Measurements from ENCODE around the gene PPP6R3.
"Not testable (repeated sequence)": the region's sequence is repeated elsewhere in the genome, so short reads cannot be mapped to it uniquely, and the experiment has no call there.

Gene PPP6R3

GRCh38 chr11:68532727-68533369 lies 72.3 kb downstream of the PPP6R3 start:
- no peak for DNase-seq

GRCh38 chr11:68533945-68534344 lies 73.4 kb downstream of the PPP6R3 start:
- DNase-seq, result no peak

GRCh38 chr11:68535098-68535497 lies 74.5 kb downstream of the PPP6R3 start:
- DNase-seq, result no peak

GRCh38 chr11:68536706-68537105 lies 76.2 kb downstream of the PPP6R3 start:
- no peak for DNase-seq

- DNase-seq, result no peak
These were observed 77.5 kb downstream of the PPP6R3 start for GRCh38 chr11:68538025-68538424.

- no peak for DNase-seq
These were observed 78.8 kb downstream of the PPP6R3 start for GRCh38 chr11:68539395-68539794.

- DNase-seq, result not testable (repeated sequence)
These were observed 80.0 kb downstream of the PPP6R3 start for GRCh38 chr11:68540504-68540903.

GRCh38 chr11:68541116-68541515 lies 80.6 kb downstream of the PPP6R3 start:
- no peak for DNase-seq

GRCh38 chr11:68541991-68542390 lies 81.4 kb downstream of the PPP6R3 start:
- no peak for DNase-seq

- DNase-seq, result no peak
These were observed 82.1 kb downstream of the PPP6R3 start for GRCh38 chr11:68542617-68543016.

- DNase-seq, result no peak
These were observed 83.0 kb downstream of the PPP6R3 start for GRCh38 chr11:68543594-68543993.

GRCh38 chr11:68545347-68545746 lies 84.8 kb downstream of the PPP6R3 start:
- DNase-seq, result no peak

GRCh38 chr11:68545796-68546195 lies 85.2 kb downstream of the PPP6R3 start:
- DNase-seq, result no peak

- DNase-seq, result no peak
These were observed 86.0 kb downstream of the PPP6R3 start for GRCh38 chr11:68546555-68546954.

- no peak for DNase-seq
These were observed 89.4 kb downstream of the PPP6R3 start for GRCh38 chr11:68549789-68550484.

- no peak for DNase-seq
These were observed 89.9 kb downstream of the PPP6R3 start for GRCh38 chr11:68550485-68550817.

GRCh38 chr11:68551223-68551622 lies 90.7 kb downstream of the PPP6R3 start:
- no peak for DNase-seq

- DNase-seq, result no peak
These were observed 91.2 kb downstream of the PPP6R3 start for GRCh38 chr11:68551777-68552176.

GRCh38 chr11:68552542-68552941 lies 92.0 kb downstream of the PPP6R3 start:
- no peak for DNase-seq

GRCh38 chr11:68560216-68560615 lies 99.7 kb downstream of the PPP6R3 start:
- DNase-seq, result no peak

- no peak for DNase-seq
These were observed 102.9 kb downstream of the PPP6R3 start for GRCh38 chr11:68563454-68563853.

- DNase-seq, result no peak
These were observed 103.7 kb downstream of the PPP6R3 start for GRCh38 chr11:68564261-68564660.

GRCh38 chr11:68565768-68566167 lies 105.2 kb downstream of the PPP6R3 start:
- no peak for DNase-seq

- no peak for DNase-seq
These were observed 107.0 kb downstream of the PPP6R3 start for GRCh38 chr11:68567553-68567952.

- no peak for DNase-seq
These were observed 108.8 kb downstream of the PPP6R3 start for GRCh38 chr11:68569357-68569756.

Measured in activated gamma-delta T cell treated with Interleukin-2 at 50 U/mL for 16 hours (primary cell).